Activated naive CD8-positive, alpha-beta T cell treated with anti-CD3 and anti-CD28 coated beads, Interleukin-2, amount 10 ng/mL, durations not matched to agents 7 days and 5 days (primary cell): ENCODE results near the gene SKA3. TPM values are rescaled to one million over a fixed set of nuclear protein-coding genes. Genes with fewer than 3 reads are reported as not detected.

Experiments
- ATAC-seq: fragments of 150-1000 bp; cut with Tn5 transposase; one replicate; pipeline ENCODE4 v1.10.0; 2021; ENCODE audit warnings: low read depth, moderate library complexity
- POLR2A ChIA-PET: fragments of 350-600 bp; sonication (Branson Sonifier 250); formaldehyde crosslinking; loops from one replicate; lab custom pipeline; 2021; ENCODE audit warnings: antibody characterized with exemption; lab: Charles Lee
- DNase-seq: peaks from one replicate; pipeline ENCODE4 v3.0.0; 2021
- H3K27ac Mint-ChIP-seq: one replicate; pipeline ENCODE4 v1.8.0; 2022; ENCODE audit warnings: mild to moderate bottlenecking, mixed read lengths
- H3K27me3 Mint-ChIP-seq: one replicate; pipeline ENCODE4 v1.8.0; 2022; ENCODE audit warnings: mild to moderate bottlenecking, moderate library complexity, mixed read lengths
- H3K36me3 Mint-ChIP-seq: one replicate; pipeline ENCODE4 v1.8.0; 2021; ENCODE audit warnings: mild to moderate bottlenecking, mixed read lengths
- H3K4me1 Mint-ChIP-seq: one replicate; pipeline ENCODE4 v1.8.0; 2021; ENCODE audit warnings: mixed read lengths
- H3K4me3 Mint-ChIP-seq: one replicate; pipeline ENCODE4 v1.8.0; 2022; ENCODE audit warnings: mild to moderate bottlenecking, moderate library complexity, mixed read lengths
- H3K9me3 Mint-ChIP-seq: one replicate; pipeline ENCODE4 v1.8.0; 2021; ENCODE audit warnings: mixed read lengths
- total RNA-seq, 2 experiments: library from RNA; stranded (reverse); gene quantifications; one replicate each; pipeline ENCODE4 v1.2.3, GENCODE V29; 2021

SKA3 gene
- total RNA-seq, 2 experiments from 2014 or later = 26.1 to 30.9 TPM

DNA sequence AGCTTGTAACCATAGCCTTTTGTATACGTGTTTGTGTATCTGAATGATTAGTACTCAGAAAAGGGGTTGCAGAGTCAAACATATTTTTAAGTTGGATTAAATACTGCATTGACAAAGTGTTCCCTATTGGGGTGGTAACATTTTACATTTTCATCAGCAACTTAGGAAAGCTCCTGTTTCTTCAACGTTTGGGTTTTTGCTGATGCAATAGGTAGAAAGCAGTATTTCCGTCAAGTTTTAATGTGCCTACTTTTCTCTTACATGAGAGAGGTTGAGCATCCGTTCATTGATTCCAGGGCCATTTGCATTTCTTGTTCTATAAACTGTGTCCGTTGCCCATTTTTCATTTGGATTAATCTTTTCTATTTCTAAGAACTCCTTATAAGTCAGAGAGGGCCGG, 56.2 kb downstream of the SKA3 start:
- ATAC-seq = no peak
- Mint-ChIP-seq H3K9me3 (no peaks in the 10 kb centered on the region), H3K27me3 (no peaks in the 10 kb centered on the region), H3K36me3 (no peaks in the 10 kb centered on the region), H3K27ac (no peak overlapping the region), H3K4me1 (no peaks in the 10 kb centered on the region), H3K4me3 (no peak overlapping the region)
- POLR2A ChIA-PET = no interaction called here
- DNase-seq = no peak

DNA sequence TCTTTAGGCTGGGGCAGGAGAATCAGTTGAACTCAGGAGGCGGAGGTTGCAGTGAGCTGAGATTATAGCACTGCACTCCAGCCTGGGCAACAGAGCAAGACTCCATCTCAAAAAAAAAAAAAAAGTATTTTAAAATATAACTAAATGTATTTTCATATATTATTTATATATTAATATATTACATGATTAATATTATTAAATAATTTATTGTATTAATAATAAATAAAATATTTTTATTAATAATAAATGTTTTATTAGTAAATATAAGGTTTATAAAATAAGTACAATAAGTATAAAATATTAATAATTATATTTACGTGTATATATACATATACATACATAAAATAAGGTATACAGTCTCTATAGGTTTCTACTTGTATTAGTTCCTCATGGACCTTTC, 56.8 kb downstream of the SKA3 start:
- DNase-seq = no peak
- no peak overlapping the region for H3K4me3 Mint-ChIP-seq
- H3K4me1 Mint-ChIP-seq = no peaks in the 10 kb centered on the region
- H3K36me3 Mint-ChIP-seq = no peaks in the 10 kb centered on the region
- no peaks in the 10 kb centered on the region for H3K9me3 Mint-ChIP-seq
- H3K27me3 Mint-ChIP-seq = no peaks in the 10 kb centered on the region
- ATAC-seq = no peak
- no peak overlapping the region for H3K27ac Mint-ChIP-seq
- POLR2A ChIA-PET = no interaction called here

DNA sequence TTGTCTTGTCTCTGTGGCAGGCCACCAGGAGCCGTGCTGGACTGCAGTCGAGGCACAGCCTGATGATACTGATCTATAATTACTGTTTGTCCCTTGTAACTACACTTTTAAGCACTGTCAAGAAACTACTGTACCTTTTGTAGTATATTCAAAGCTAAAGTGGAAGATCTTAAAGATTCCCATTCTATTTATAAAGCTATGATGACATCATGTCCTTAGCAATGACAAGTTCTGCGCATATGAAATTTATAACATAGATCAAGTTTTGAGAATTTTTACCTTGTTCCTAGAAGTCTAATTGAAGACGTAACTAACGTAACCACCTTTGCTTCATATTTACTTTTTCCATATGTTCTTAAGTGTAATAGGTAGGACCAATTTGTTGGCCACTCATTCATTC, 58.2 kb downstream of the SKA3 start:
- Mint-ChIP-seq H3K27ac (no peak overlapping the region), H3K36me3 (no peaks in the 10 kb centered on the region), H3K4me3 (no peak overlapping the region), H3K27me3 (no peaks in the 10 kb centered on the region), H3K9me3 (no peaks in the 10 kb centered on the region), H3K4me1 (no peaks in the 10 kb centered on the region)
- POLR2A ChIA-PET = no interaction called here
- ATAC-seq (no peak), DNase-seq (no peak)

DNA sequence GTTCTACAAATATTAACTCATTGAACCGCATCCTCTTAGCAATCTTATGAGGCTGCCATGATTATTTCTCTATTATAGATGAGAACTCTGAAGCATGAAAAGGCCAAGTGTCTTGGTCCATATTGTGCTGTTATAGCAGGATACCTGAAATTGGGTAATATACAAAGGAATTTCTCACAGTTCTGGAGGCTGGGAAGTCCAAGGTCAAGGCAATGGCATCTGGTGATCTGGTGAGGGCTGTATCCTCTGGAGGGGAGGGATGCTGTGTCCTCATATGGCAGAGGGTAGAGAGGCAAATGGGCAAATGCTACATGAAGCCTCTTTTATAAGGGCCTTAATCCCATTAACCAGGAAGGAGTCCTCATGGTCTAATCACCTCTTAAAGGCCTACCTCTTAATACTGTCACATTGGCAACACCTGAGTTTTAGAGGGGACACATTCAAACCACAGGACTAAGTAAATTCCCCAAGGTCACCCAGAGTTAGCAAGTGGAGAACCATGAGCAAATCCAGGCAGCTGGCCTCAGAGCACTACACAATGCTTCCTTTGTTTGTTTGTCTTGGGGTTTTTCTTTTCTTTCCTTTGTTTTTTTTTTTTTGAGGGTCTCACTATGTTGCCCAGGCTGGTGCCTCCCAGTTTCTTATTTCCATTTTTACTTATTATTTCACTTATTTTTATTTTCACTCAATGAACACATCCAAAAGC, 59.1 kb downstream of the SKA3 start:
- POLR2A ChIA-PET = no interaction called here
- H3K27me3 Mint-ChIP-seq = no peaks in the 10 kb centered on the region
- H3K36me3 Mint-ChIP-seq = no peaks in the 10 kb centered on the region
- no peaks in the 10 kb centered on the region for H3K4me1 Mint-ChIP-seq
- no peak overlapping the region for H3K4me3 Mint-ChIP-seq
- H3K27ac Mint-ChIP-seq = peak overlapping the region; percentile 42
- DNase-seq (no peak), ATAC-seq (no peak)
- no peaks in the 10 kb centered on the region for H3K9me3 Mint-ChIP-seq

DNA sequence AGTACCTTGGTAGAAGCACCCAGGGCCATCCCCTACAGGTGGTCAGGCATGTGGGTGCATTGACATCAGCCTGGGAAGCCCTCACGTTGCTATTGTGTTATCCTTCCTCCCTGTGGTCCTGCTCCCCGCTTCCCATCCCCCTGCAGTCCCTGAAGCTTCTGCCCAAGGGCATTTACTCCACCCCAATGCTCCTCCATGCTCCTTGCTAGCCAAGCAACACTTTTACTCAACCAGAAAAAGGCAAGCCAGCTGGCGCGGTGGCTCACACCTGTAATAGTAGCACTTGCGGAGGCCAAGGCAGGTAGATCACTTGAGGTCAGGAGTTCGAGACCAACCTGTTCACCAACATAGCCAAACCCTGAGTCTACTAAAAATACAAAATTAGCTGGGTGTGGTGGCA, 60.2 kb downstream of the SKA3 start:
- no peaks in the 10 kb centered on the region for H3K36me3 Mint-ChIP-seq
- POLR2A ChIA-PET = no interaction called here
- H3K4me3 Mint-ChIP-seq = no peak overlapping the region
- no peaks in the 10 kb centered on the region for H3K27me3 Mint-ChIP-seq
- DNase-seq (no peak), ATAC-seq (no peak)
- H3K27ac Mint-ChIP-seq = no peak overlapping the region
- H3K4me1 Mint-ChIP-seq = no peaks in the 10 kb centered on the region
- no peaks in the 10 kb centered on the region for H3K9me3 Mint-ChIP-seq

DNA sequence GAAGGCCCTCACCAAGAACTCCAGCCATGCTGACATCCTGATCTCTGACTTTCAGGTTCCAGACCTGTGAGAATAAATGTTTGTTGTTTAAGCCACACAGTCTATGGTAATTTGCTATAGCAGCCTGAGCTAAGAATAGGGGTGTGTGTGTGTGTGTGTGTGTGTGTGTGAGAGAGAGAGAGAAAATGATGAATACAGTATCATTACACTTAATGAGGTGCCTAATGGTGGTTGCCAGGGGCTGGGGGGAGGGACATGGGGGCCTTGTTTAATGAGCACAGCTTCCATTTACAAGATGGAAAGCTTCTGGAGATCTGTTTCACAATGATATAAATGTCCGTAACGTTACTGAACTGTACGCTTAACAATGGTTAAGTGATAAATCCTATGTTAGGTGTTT, 61.1 kb downstream of the SKA3 start:
- Mint-ChIP-seq H3K9me3 (no peaks in the 10 kb centered on the region), H3K4me3 (no peak overlapping the region), H3K4me1 (peaks cover 1% of the 10 kb centered on the region), H3K36me3 (no peaks in the 10 kb centered on the region), H3K27ac (no peak overlapping the region), H3K27me3 (no peaks in the 10 kb centered on the region)
- ATAC-seq (no peak), DNase-seq (no peak)
- POLR2A ChIA-PET = no interaction called here

DNA sequence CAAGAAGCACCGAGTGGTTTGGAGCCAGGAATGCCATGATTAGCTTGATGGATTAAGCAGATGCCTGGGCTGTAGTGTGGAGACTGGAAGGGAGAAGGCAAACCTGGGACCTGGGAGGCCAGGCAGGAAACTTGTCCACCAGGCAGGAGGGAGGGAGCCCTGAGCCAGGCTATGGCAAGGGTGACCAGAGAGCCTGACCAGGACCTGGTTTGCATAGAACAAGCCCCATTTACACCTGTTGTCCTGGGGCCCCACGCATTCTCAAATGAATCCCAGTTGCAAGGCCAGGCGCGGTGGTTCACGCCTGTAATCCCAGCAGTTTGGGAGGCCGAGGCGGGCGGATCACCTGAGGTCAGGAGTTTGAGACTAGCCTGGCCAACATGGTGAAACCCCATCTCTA, 64.8 kb downstream of the SKA3 start:
- H3K27ac Mint-ChIP-seq = no peak overlapping the region
- no peaks in the 10 kb centered on the region for H3K27me3 Mint-ChIP-seq
- no peak overlapping the region for H3K4me3 Mint-ChIP-seq
- no peak for ATAC-seq
- H3K4me1 Mint-ChIP-seq = peaks cover 1% of the 10 kb centered on the region
- DNase-seq = no peak
- POLR2A ChIA-PET = no interaction called here
- H3K9me3 Mint-ChIP-seq = no peaks in the 10 kb centered on the region
- no peaks in the 10 kb centered on the region for H3K36me3 Mint-ChIP-seq

DNA sequence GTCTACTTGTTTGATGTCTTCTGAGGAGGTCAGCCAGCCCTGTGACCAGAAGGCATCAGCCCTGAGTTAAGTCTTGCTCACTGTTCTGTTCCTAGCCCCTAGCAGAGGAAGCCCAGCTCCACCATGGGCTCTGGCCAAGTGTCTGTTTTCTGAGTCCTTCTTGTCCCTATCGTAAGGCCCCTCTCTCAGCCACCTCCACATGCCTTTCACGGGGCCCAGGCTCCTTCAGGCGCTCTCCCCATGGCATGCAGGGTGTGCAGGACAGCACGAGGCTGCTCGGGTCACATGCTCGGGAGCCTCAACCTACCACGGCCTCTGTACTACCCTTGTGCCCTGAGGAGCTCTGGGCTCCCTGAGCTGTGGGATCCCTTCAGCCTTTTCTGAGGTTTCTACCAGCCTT, 67.2 kb downstream of the SKA3 start:
- POLR2A ChIA-PET = no interaction called here
- Mint-ChIP-seq H3K27ac (no peak overlapping the region), H3K9me3 (no peaks in the 10 kb centered on the region), H3K4me3 (no peak overlapping the region), H3K4me1 (peaks cover 1% of the 10 kb centered on the region), H3K36me3 (no peaks in the 10 kb centered on the region), H3K27me3 (no peaks in the 10 kb centered on the region)
- ATAC-seq (no peak), DNase-seq (no peak)

DNA sequence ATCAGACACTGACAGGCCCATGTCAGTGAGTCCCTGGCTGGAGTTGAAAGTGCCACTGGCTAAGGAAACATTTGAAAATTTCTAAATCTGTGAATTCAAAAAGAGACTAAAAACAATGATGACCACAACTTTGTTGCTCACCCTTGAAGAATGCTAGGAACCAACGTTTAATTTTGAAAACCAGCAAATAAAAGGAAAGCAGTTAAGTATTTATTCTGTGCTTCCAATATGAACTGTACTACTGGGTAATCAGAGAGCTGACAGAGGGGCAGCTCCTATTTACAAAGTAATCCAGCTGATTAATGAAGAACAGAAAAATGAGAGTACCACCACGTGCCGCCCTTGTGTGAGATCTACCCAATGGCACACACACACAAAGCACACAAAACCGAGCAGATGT, 70.3 kb downstream of the SKA3 start:
- no peak overlapping the region for H3K4me3 Mint-ChIP-seq
- H3K27me3 Mint-ChIP-seq = no peaks in the 10 kb centered on the region
- no peak overlapping the region for H3K27ac Mint-ChIP-seq
- no peaks in the 10 kb centered on the region for H3K9me3 Mint-ChIP-seq
- no peak for ATAC-seq
- peaks cover 1% of the 10 kb centered on the region for H3K4me1 Mint-ChIP-seq
- DNase-seq = no peak
- no peaks in the 10 kb centered on the region for H3K36me3 Mint-ChIP-seq
- POLR2A ChIA-PET = interaction anchor here (0.6 kb wide), 1 partner anchor 61 kb away, joined by 3 read pairs; no protein-coding TSS in a partner anchor

DNA sequence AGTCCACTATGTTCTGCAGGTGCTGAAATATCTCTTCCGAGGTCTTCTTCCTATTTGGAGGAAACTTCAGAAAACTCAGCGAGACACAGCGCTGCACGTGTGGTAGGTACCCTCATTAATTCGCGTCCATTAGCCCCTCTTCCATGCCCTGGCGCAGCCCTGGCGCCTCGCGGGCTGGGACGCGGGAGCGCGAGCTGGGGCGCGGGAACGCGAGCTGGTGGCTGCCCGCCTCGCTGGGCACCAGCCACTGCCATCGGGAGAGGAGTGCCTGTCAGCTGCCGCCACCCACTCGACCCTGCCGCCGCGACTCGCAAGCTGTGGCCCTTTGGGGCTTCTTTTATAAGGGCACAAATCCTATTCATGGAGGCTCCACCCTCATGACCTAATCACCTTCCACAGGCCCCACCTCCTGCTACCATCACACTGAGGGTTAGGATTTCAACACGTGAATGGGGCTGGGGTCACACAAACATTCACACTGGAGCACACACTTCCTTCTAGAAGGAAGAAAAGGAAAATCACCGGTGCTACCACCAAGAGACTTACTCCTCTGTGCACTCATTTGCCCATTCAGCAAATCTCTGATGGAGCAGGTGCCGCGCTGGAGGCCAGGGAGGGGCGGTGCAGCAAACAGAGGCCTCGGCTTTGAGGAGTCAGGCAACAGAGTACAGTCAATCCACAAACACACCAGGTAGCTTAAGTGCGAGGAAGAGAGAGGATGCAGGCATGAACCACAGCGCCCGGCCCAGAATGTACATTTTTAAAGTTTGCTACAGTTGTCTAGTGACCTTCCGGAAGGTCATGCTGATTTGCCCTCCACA, 71.9 kb downstream of the SKA3 start:
- no peaks in the 10 kb centered on the region for H3K4me1 Mint-ChIP-seq
- H3K36me3 Mint-ChIP-seq = no peaks in the 10 kb centered on the region
- H3K4me3 Mint-ChIP-seq = no peak overlapping the region
- ATAC-seq = no peak
- no peak for DNase-seq
- H3K9me3 Mint-ChIP-seq = no peaks in the 10 kb centered on the region
- H3K27ac Mint-ChIP-seq = no peak overlapping the region
- no peaks in the 10 kb centered on the region for H3K27me3 Mint-ChIP-seq
- POLR2A ChIA-PET = no interaction called here

Other genes with a start within 250 kb of the SKA3 start
- 1 to 10 TPM; 2.3 to 2.4 TPM for gene LATS2, start 115.0 kb downstream of the SKA3 start, total RNA-seq
- 100 to 1,000 TPM; 190 to 204 TPM for gene SAP18, start 36.4 kb downstream of the SKA3 start, total RNA-seq
- gene MRPL57, start 106 bp upstream of the SKA3 start, total RNA-seq = 10 to 100 TPM; 19.1 to 20.2 TPM